Measurements from ENCODE around the gene NFKBIE. TPM values are rescaled to one million over a fixed set of nuclear protein-coding genes. Genes with fewer than 3 reads are reported as not detected.

Gene NFKBIE
- total RNA-seq, 1 experiment from 2014 or later: 32.7 TPM

DNA sequence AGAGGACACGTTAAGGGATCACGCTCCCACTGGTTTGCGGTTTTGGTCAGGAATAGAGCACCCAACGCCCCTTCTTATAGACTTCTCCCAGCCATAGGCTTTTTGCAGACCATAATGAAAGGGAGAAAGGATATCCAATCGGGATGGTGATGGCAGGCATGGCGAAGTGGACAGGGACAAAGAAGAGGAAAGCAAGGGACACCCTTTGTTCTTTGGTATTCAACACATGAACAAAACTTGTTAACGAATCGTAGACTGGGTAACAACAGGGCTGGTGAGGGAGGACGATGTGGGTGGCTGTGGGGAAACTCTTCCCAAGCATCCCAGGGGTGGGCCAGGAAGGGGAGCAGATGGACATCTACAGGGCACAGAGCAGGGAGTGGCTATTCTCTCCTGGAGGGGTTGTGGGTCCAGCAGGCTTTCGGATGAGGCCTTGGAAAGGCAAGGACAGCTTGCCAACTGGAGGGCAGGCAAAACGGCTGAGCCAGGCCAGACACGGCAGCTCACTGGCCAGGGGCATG is 19.9 kb downstream of the NFKBIE start:
- DNase-seq: no peak

GRCh38 chr6:44243345-44243744 is 22.0 kb downstream of the NFKBIE start:
- no peak overlapping the region for H3K27ac Mint-ChIP-seq (ENCODE audit: unreplicated experiment)
- peaks cover 41% of the 10 kb centered on the region for H3K36me3 Mint-ChIP-seq (ENCODE audit: insufficient read depth, unreplicated experiment)
- no peaks in the 10 kb centered on the region for H3K9me3 Mint-ChIP-seq (ENCODE audit: low read depth, unreplicated experiment)
- peaks cover 23% of the 10 kb centered on the region for H3K4me1 Mint-ChIP-seq (ENCODE audit: low read depth, unreplicated experiment)
- TF ChIP-seq, protein P1, sequence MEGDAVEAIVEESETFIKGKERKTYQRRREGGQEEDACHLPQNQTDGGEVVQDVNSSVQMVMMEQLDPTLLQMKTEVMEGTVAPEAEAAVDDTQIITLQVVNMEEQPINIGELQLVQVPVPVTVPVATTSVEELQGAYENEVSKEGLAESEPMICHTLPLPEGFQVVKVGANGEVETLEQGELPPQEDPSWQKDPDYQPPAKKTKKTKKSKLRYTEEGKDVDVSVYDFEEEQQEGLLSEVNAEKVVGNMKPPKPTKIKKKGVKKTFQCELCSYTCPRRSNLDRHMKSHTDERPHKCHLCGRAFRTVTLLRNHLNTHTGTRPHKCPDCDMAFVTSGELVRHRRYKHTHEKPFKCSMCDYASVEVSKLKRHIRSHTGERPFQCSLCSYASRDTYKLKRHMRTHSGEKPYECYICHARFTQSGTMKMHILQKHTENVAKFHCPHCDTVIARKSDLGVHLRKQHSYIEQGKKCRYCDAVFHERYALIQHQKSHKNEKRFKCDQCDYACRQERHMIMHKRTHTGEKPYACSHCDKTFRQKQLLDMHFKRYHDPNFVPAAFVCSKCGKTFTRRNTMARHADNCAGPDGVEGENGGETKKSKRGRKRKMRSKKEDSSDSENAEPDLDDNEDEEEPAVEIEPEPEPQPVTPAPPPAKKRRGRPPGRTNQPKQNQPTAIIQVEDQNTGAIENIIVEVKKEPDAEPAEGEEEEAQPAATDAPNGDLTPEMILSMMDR (IDR thresholded peaks at IDR 0.05; ENCODE audit: unreplicated experiment): no peak
- no peak for DNase-seq
- H3K4me3 Mint-ChIP-seq (ENCODE audit: low read depth, unreplicated experiment): no peak overlapping the region
- no TSS peak for BruUV-seq (replicated peaks)
- intact Hi-C loops (cut with micrococcal nuclease; ENCODE audit: unreplicated experiment): no loop called here
- CTCF ChIA-PET: interaction anchor here (1.2 kb wide), 1 partner anchor 13 kb away, joined by 5 read pairs; no protein-coding TSS in a partner anchor
- H3K27me3 Mint-ChIP-seq (ENCODE audit: unreplicated experiment): no peaks in the 10 kb centered on the region

More for the DNA sequence above, 19.9 kb downstream of the NFKBIE start:
- Mint-ChIP-seq H3K4me3 (ENCODE audit: low read depth, unreplicated experiment) (peak overlapping the region; percentile 88), H3K27me3 (ENCODE audit: unreplicated experiment) (no peaks in the 10 kb centered on the region), H3K4me1 (ENCODE audit: low read depth, unreplicated experiment) (peaks cover 31% of the 10 kb centered on the region), H3K27ac (ENCODE audit: unreplicated experiment) (peak overlapping the region; percentile 11), H3K36me3 (ENCODE audit: insufficient read depth, unreplicated experiment) (peaks cover 59% of the 10 kb centered on the region), H3K9me3 (ENCODE audit: low read depth, unreplicated experiment) (no peaks in the 10 kb centered on the region)
- TF ChIP-seq, protein P1 (IDR thresholded peaks at IDR 0.05; ENCODE audit: unreplicated experiment): no peak
- CTCF ChIA-PET: interaction anchor here (0.5 to 2.6 kb wide), 3 partner anchors 8 to 133 kb away, joined by 7 to 16 read pairs (median 9); partner anchors contain the start of gene SLC29A1
- intact Hi-C loops (cut with micrococcal nuclease; ENCODE audit: unreplicated experiment): no loop called here
- BruUV-seq (replicated peaks): no TSS peak

DNA sequence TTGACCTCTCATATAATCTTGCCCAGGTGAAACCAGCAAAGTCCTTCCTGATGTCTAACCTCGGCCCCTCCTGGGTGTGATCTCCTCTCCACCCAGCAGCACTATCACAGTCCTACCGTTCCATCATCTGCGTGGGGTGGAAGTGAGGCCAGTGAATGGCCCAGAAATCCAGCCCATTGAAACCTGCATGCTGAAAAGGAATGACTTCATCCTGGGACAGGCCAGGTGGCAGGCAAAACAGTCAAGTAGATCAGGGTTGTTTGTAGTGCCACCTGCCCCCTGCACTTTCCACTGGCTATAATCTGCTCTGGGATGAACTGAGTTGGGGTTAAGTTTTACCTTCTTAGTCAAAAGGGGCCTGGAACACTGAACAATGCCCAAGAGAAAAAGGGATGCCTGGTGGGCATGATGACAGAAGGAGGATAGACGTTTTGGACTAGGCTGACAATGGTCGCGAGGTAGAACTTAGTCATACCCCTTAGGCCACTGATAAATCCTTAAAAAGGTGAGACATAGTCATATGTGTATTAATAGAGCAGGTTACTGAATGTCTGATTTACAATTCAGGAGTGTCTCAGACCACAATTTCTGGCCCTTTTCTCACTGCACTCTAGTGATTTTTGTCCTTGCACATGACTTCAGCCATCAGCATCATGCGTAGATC is 26.5 kb downstream of the NFKBIE start:
- CTCF ChIA-PET: no interaction called here
- Mint-ChIP-seq H3K4me1 (ENCODE audit: low read depth, unreplicated experiment) (peaks cover 35% of the 10 kb centered on the region), H3K36me3 (ENCODE audit: insufficient read depth, unreplicated experiment) (peaks cover 46% of the 10 kb centered on the region), H3K27me3 (ENCODE audit: unreplicated experiment) (no peaks in the 10 kb centered on the region), H3K27ac (ENCODE audit: unreplicated experiment) (peak overlapping the region; percentile 23), H3K4me3 (ENCODE audit: low read depth, unreplicated experiment) (peak overlapping the region; percentile 83), H3K9me3 (ENCODE audit: low read depth, unreplicated experiment) (no peaks in the 10 kb centered on the region)
- intact Hi-C loops (cut with micrococcal nuclease; ENCODE audit: unreplicated experiment): loop anchor here (1.0 to 5.0 kb wide), 2 partner anchors 67 to 142 kb away; no protein-coding TSS in a partner anchor
- TF ChIP-seq, protein P1 (IDR thresholded peaks at IDR 0.05; ENCODE audit: unreplicated experiment): no peak
- BruUV-seq (replicated peaks): TSS peak; percentile 52
- DNase-seq: no peak

DNA sequence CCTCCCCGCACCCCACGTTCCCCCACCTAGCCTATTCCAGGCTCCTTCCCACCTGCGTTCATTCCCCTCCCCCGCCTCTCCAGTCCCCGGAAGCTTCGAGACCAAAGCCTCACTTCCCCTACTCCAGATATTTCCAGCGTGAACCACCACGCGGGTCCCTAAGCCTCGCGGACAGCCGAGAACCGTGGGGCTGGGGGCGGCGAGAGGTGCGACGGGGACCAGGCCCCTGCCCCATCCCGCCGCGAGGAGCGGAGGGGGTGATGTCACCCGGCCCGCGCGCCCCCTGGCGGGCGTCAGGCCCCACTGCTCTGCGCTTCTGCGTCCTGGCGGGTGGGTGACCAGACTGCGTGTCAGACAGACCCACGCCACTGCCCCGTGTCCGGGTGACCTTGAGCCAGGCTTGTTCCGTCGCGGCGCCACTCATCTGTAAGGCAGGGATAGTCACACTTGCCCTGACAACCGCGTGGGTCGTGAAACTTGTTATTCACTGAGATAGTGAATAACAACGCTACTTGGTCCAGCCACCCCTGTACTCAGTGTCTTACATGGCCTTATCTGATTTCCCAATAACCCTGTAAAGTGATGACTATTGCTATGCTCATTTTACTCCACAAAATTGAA is 27.4 kb downstream of the NFKBIE start:
- Mint-ChIP-seq H3K27me3 (ENCODE audit: unreplicated experiment) (no peaks in the 10 kb centered on the region), H3K4me3 (ENCODE audit: low read depth, unreplicated experiment) (peak overlapping the region; percentile 83), H3K9me3 (ENCODE audit: low read depth, unreplicated experiment) (no peaks in the 10 kb centered on the region), H3K36me3 (ENCODE audit: insufficient read depth, unreplicated experiment) (peaks cover 50% of the 10 kb centered on the region), H3K4me1 (ENCODE audit: low read depth, unreplicated experiment) (peaks cover 41% of the 10 kb centered on the region), H3K27ac (ENCODE audit: unreplicated experiment) (peak overlapping the region; percentile 91)
- CTCF ChIA-PET: interaction anchor here (0.7 to 1.7 kb wide), 9 partner anchors 8 to 141 kb away, joined by 3 to 16 read pairs (median 5); partner anchors contain the start of genes HSP90AB1, SLC29A1, SLC35B2 and TMEM63B
- TF ChIP-seq, protein P1 (IDR thresholded peaks at IDR 0.05; ENCODE audit: unreplicated experiment): peak; percentile 99
- intact Hi-C loops (cut with micrococcal nuclease; ENCODE audit: unreplicated experiment): loop anchor here (1.0 to 5.0 kb wide), 3 partner anchors 17 to 141 kb away; no protein-coding TSS in a partner anchor
- no TSS peak for BruUV-seq (replicated peaks)
- DNase-seq: peak; percentile 95
